DMS53 treated with DMSO at 0.1 percent for 48 hours (cell line): ENCODE results near the gene LYST.
"Not testable (repeated sequence)": the region's sequence is repeated elsewhere in the genome, so short reads cannot be mapped to it uniquely, and the experiment has no call there.

ENCODE experiments used
- DNase-seq: peaks from one replicate; lab custom pipeline; 2025; ENCODE audit not compliant: unreplicated experiment; lab: John Stamatoyannopoulos, UW

The LYST gene

GRCh38 chr1:235670157-235670776 lies 196.4 kb downstream of the LYST start:
- DNase-seq: no peak

GRCh38 chr1:235669277-235669676 lies 197.4 kb downstream of the LYST start:
- DNase-seq: no peak

GRCh38 chr1:235663628-235664027 lies 203.1 kb downstream of the LYST start:
- DNase-seq: no peak

GRCh38 chr1:235661568-235661967 lies 205.1 kb downstream of the LYST start:
- DNase-seq: no peak

- DNase-seq: no peak
These were observed 207.4 kb downstream of the LYST start for GRCh38 chr1:235659186-235659771.

DNA sequence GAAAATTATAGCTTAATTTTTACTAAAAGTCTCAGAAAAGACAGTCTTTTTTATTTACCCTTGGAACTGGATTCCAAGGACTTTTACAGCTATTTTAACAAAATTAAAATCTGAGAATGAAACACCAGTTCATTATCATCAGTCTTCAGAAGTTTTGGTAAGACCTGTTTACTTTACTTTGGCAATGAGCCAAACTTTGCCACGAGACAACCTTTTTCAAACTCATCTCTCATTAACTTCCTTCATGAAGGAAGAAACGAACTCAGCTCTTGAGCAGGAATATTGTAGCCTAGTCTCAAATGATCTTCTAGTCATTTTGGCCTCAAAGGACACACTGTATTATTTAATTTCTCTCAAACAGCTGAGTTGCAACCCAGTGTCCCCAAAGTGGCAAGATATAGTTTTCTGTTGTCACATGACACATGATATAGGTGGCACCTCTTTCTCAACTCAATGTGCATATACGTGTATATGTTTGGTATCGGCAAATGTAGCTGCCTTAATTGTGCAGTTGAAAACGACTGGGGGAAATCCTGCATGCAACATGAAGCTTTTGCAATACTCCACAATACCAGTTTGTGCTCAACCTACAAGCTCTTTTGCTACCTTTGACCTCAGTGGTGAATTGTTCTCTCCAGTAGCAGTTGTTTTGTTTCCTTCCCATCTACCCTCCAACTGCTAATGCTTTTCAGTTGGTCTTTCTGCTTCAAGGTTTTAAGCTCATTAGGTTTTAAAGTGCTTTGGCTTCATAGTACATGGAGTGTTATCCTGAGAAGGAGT lies 208.8 kb downstream of the LYST start:
- no peak for DNase-seq

GRCh38 chr1:235657269-235657668 lies 209.4 kb downstream of the LYST start:
- DNase-seq: no peak

DNA sequence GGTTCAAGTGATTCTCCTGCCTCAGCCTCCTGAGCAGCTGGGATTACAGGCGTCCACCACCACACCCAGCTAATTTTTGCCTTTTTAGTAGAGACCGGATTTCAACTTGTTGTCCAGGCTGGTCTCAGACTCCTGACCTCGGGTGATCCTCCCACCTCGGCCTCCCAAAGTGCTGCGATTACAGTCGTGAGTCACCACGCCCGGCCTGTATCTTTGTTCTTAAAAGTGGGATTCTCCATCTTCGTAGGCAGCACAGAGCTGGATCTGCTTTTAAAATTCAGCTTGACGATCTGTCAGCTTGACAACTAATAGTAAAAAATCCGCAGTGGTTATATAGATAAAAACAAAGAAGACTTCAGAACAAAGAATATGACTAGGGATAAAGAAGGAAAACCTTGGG lies 214.3 kb downstream of the LYST start:
- DNase-seq: no peak

DNA sequence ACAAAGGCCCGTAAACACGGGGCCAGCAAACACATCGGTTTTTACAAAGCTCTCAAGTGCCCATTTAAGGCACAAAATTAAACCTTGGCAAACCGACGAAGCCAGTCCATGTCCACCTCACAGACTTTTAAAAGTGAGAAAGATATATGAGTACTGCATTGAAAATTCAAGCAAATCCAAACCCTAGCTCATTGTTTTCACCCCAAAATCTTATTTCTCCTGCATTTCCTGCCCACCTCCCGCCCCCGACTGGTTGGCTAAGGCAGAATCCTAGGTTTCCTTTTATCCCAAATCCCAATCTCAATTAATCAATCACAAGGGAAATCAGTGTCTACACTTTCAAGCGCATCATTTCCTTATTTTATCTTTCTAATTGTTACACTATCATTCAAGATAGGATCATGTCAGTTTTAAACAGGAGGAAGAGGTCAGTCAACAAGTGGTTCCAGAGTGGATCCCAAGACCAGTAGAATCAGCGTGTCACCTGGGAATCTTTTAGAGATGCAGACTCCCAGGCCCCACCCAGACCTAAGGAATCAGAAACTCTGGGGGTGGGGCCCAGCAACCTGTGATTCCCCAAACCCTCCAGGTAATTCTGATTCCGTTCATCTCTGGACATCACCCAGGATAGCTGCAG lies 215.4 kb downstream of the LYST start:
- no peak for DNase-seq

DNA sequence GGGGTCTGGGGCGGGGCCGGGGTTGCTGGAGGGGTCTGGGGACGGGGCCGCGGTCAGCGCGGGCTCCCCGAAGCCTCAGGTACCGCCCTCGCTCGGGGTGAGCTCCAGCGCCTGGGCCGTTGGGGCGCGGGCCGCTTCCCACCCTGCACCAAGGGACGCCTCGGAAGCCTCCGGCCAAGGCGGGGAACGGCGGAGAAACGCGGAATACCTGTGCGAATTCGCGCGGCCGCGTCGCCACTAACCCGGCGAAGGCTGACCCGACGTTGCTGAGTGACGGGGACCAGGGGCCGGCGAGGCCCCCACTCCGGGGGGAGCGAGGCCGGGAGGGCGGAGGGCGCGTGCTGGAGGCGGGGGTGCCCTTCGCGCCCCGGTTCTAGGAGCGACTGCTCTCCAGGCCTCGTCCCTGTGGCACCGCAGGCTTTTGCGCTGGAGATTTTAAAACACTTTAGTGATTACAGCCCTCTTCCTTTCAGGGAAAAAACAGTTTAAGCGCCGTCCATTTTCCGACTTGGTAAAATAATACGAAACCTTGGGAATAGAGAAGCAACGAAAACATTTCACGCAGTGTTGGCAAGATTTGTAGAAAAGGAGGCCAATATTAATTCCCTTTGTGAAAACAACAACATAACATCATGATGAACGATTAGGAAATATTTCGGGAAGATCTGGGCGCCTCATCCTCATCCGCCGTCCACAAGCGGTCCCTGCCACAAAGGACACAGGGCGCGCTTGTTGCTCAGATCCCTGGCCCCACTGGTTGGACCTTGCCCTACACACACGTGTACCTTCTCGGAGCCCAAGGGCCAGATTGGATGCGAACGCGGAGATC lies 216.2 kb downstream of the LYST start:
- DNase-seq: peak; percentile 59

DNA sequence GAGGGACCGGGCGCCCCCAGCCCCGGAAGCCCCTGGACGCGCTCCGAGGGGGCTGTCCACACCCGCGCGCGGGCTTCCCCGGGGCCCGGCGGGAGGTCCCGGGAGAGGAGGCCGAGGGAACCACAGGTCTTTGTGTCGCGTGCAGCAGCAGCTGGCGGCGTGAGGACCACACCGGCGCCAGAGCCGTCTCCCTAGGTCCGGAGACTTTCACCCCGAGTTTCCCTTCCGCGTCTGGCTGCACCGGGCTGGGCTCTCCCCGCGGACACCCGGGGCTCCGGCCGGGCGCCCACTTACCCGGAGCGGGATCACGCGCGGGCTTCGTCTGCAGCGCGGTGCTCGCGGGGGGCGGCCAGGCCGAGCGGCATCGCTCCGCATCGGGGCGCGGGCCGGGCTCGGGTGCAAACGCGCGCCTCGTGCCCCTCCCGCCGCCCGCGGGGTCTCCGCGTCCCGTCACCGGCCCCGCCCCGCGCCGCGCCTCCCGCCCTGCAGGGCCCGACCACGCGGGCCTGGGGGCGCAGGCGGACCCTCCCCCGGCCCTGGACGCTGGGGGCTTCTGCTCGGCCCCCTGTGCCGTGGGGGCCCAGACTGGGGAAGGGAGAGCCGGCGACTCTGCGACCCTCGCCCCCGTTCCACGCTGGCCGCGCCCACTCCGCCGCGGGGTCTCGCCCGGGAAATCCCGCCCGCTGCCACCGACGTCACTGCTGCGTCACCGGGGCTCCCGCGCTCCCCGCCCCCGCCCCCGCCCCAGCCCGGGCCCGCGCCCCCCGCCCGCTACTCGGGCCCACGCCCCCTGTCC lies 217.1 kb downstream of the LYST start, which contains the start of gene GNG4:
Gene GNG4, minus strand, starts transcription at position 417 of the 796 bp plus-strand sequence. CDS start 65,946 bp downstream, outside the sequence.
- DNase-seq: peak; percentile 39

- DNase-seq: peak; percentile 50
These were observed 217.7 kb downstream of the LYST start for GRCh38 chr1:235648954-235649367.

GRCh38 chr1:235648407-235648907 lies 218.2 kb downstream of the LYST start:
- peak; percentile 52 for DNase-seq

DNA sequence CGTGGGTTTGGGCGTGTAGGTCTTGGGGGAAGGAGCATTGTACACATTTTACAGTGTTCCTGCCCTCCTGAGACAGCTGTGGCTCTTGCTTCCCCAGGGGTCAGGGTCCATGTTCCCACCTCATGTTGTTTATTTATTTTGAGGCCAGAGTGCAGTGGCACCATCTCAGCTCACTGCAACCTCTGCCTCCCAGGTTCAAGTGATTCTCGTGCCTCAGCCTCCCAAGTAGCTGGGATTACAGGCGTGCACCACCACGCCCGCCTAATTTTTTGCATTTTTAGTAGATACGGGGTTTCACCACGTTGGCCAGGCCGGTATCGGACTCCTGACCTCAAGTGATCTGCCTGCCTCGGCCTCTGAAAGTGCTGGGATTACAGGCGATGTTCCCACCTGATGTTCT lies 219.2 kb downstream of the LYST start:
- not testable (repeated sequence) for DNase-seq

GRCh38 chr1:235646463-235646862 lies 220.2 kb downstream of the LYST start:
- no peak for DNase-seq

DNA sequence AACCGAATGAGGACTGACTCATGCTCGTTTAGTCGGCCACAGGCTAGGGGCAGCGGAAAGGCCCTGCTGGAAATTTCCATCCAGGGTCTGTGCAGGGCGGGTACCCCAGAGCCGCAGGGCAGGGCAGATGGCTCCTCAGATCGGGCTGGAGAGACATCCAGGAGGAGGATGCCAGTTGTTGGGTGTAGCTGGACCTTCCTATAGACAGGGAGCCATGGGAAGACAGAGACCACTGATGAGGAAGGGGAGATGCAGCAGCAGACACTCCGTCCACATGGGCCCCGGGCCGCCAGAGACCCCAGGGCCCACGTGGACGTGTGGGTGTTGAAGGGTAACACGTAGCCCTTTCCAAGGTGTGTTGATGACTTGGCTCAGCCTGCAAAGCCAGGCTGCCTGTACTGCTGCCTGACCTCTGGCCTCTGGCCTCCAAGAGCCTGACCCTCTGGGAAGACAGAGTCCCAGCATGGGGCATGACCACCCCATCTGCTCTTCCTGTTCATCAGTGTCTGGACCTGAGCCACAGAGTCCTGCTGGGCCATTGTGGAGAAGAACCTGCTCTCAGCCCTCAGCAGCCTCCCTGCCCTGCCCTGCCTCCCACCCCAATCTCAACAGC lies 221.9 kb downstream of the LYST start:
- DNase-seq: no peak

GRCh38 chr1:235643837-235644692 lies 222.6 kb downstream of the LYST start:
- DNase-seq: no peak

GRCh38 chr1:235642943-235643371 lies 223.7 kb downstream of the LYST start:
- DNase-seq: no peak
